ENCODE results near the gene NPC2. TPM values are rescaled to one million over a fixed set of nuclear protein-coding genes. Genes with fewer than 3 reads are reported as not detected.

NPC2 gene
- total and polyA plus RNA-seq, 9 of the 15 experiments (the other 6 are each of a cell fraction or from before 2014, with no cell fraction given), result 16.6 to 74.1 (median 32.6) TPM

GRCh38 chr14:74483321-74483720 is 9.8 kb downstream of the NPC2 start (continued):
- TF ChIP-seq CCAR2 (IDR thresholded peaks at IDR 0.05; ENCODE audit: low read depth, low read length) (no peak), SMARCA5 (IDR thresholded peaks at IDR 0.05) (no peak)

GRCh38 chr14:74482571-74482970 is 10.5 kb downstream of the NPC2 start:
- no peaks in the 10 kb centered on the region; the same call in 1 of the 2 replicates for H4K20me1 ChIP-seq (replicated peaks; ENCODE audit: control insufficient read depth, insufficient read depth, low read length)
- in situ Hi-C loops (cut with MboI) (no loop called here), intact Hi-C loops (cut with micrococcal nuclease) (no loop called here)
- ATAC-seq (no peak), DNase-seq (ENCODE audit: extremely low read depth in 1 of 4, low spot score in 3 of 4) (no peak), FAIRE-seq (no peak)
- H3K4me1 ChIP-seq (replicated peaks in 1 of 2; ENCODE audit: control insufficient read depth in 2 of 2, insufficient read depth in 2 of 2, low read length in 2 of 2), result no peaks in the 10 kb centered on the region
- POLR2A ChIA-PET, result no interaction called here
- H3K4me2 ChIP-seq (ENCODE audit: insufficient read depth, low read length), result no peak overlapping the region
- no peak overlapping the region for H3K27ac ChIP-seq (ENCODE audit: extremely low read depth, low read depth, low read length)
- no peak overlapping the region for H2AFZ ChIP-seq (ENCODE audit: low read depth, low read length)
- no peaks in the 10 kb centered on the region for H3K79me2 ChIP-seq (ENCODE audit: control insufficient read depth, insufficient read depth, low read length)
- CTCF ChIA-PET (ENCODE audit: low intra/inter-chr PET ratio), result no interaction called here
- H3K27me3 ChIP-seq (ENCODE audit: control insufficient read depth in 2 of 2, insufficient read depth in 2 of 2, low read length in 2 of 2), result no peaks in the 10 kb centered on the region
- no peak overlapping the region for H3K4me3 ChIP-seq
- H3K9me1 ChIP-seq (ENCODE audit: control insufficient read depth, insufficient read depth, low read length), result no peaks in the 10 kb centered on the region
- BruUV-seq (replicated peaks), result no TSS peak
- 22% methylated on average over 1 of the region's 3 CpGs for whole genome bisulfite sequencing (ENCODE audit: insufficient coverage, low coverage, missing lambda C conversion rate)
- H3K36me3 ChIP-seq (ENCODE audit: control insufficient read depth, insufficient read depth, low read length), result no peaks in the 10 kb centered on the region
- no peak overlapping the region for H3K9ac ChIP-seq (ENCODE audit: insufficient read depth in 1 of 2, low read depth in 2 of 2, low read length in 2 of 2)
- no peaks in the 10 kb centered on the region for H3K9me3 ChIP-seq (replicated peaks; ENCODE audit: control insufficient read depth, insufficient read depth, low read depth, low read length)
- TF ChIP-seq MED1 (CRISPR knock-in tag; IDR thresholded peaks at IDR 0.05; ENCODE audit: borderline replicate concordance) (no peak), BRF1 (IDR thresholded peaks at IDR 0.05; ENCODE audit: borderline replicate concordance, extremely low read depth, insufficient read length) (no peak), YBX1 (IDR thresholded peaks at IDR 0.05) (no peak), ZNF354B (CRISPR knock-in tag; IDR thresholded peaks at IDR 0.05) (no peak), HDAC8 (tag; IDR thresholded peaks at IDR 0.05) (no peak), SAFB2 (IDR thresholded peaks at IDR 0.05; ENCODE audit: borderline replicate concordance, low read depth, low read length, severe bottlenecking) (no peak), TCF7L2 (IDR thresholded peaks at IDR 0.05; ENCODE audit: low read depth, low read length) (no peak), ZNF24 (IDR thresholded peaks at IDR 0.05) (no peak), TEAD4 (IDR thresholded peaks at IDR 0.05; ENCODE audit: low read length) (no peak), TEAD4 (CRISPR knock-in tag; IDR thresholded peaks at IDR 0.05; ENCODE audit: borderline replicate concordance) (no peak), HNRNPUL1 (IDR thresholded peaks at IDR 0.05; ENCODE audit: low read length) (no peak), ZNF445 (CRISPR knock-in tag; IDR thresholded peaks at IDR 0.05; ENCODE audit: low read depth) (no peak), ZNF318 (IDR thresholded peaks at IDR 0.05; ENCODE audit: borderline replicate concordance in 1 of 2, low read depth in 1 of 2) (no peak), ZSCAN32 (CRISPR knock-in tag; IDR thresholded peaks at IDR 0.05) (no peak)

All from K562 (cell line).